Ishikawa (cell line): ENCODE results near the gene NTM.

ENCODE experiments used
- CEBPB ChIP-seq: IDR thresholded peaks from 2 replicates; pipeline ENCODE4 v1.6.1; 2012
- CREB1 ChIP-seq: IDR thresholded peaks from 2 replicates; pipeline ENCODE4 v1.6.1; 2012; ENCODE audit warnings: low read depth
- EGR1 ChIP-seq: IDR thresholded peaks from 2 replicates; pipeline ENCODE4 v1.6.1; 2012
- EP300 ChIP-seq: IDR thresholded peaks from 2 replicates; pipeline ENCODE4 v1.6.1; 2012; ENCODE audit warnings: borderline replicate concordance
- FOXM1 ChIP-seq: IDR thresholded peaks from 2 replicates; pipeline ENCODE4 v1.6.1; 2012; ENCODE audit warnings: low read depth, borderline replicate concordance
- MAX ChIP-seq: IDR thresholded peaks from 2 replicates; pipeline ENCODE4 v1.6.1; 2012
- NFIC ChIP-seq: IDR thresholded peaks from 2 replicates; pipeline ENCODE4 v1.6.1; 2012
- RAD21 ChIP-seq: IDR thresholded peaks from 2 replicates; pipeline ENCODE4 v1.6.1; 2012; ENCODE audit warnings: low read depth
- REST ChIP-seq: IDR thresholded peaks from 2 replicates; pipeline ENCODE4 v1.6.1; 2012; ENCODE audit warnings: low read depth, mild to moderate bottlenecking
- TAF1 ChIP-seq: IDR thresholded peaks from 2 replicates; pipeline ENCODE4 v1.6.1; 2012; ENCODE audit warnings: low read depth, mild to moderate bottlenecking
- TCF12 ChIP-seq: IDR thresholded peaks from 2 replicates; pipeline ENCODE4 v1.6.1; 2012; ENCODE audit warnings: low read depth
- TEAD4 ChIP-seq: IDR thresholded peaks from 2 replicates; pipeline ENCODE4 v1.6.1; 2012
- USF1 ChIP-seq: IDR thresholded peaks from 2 replicates; pipeline ENCODE4 v1.6.1; 2012
- YY1 ChIP-seq: IDR thresholded peaks from 2 replicates; pipeline ENCODE4 v1.6.1; 2012; ENCODE audit warnings: low read depth
- ZBTB7A ChIP-seq: IDR thresholded peaks from 2 replicates; pipeline ENCODE4 v1.6.1; 2012; ENCODE audit warnings: low read depth

NTM gene

GRCh38 chr11:132137289-132137980 is 767.0 kb downstream of the NTM start:
- TF ChIP-seq MAX (no peak), EGR1 (no peak), USF1 (no peak), RAD21 (no peak), REST (no peak), CREB1 (no peak), NFIC (no peak), TEAD4 (no peak), CEBPB (no peak), EP300 (no peak), FOXM1 (no peak), TAF1 (no peak), YY1 (no peak), TCF12 (no peak), ZBTB7A (no peak)

- TF ChIP-seq TEAD4 = no peak
Measured at GRCh38 chr11:132137981-132138313, 767.5 kb downstream of the NTM start.

GRCh38 chr11:132139181-132139580 is 768.8 kb downstream of the NTM start:
- TF ChIP-seq USF1 (no peak), TAF1 (no peak), EGR1 (no peak), MAX (no peak), REST (no peak), NFIC (no peak), EP300 (no peak), RAD21 (no peak), TEAD4 (no peak), YY1 (no peak), CREB1 (no peak), FOXM1 (no peak), TCF12 (no peak), CEBPB (no peak), ZBTB7A (no peak)

GRCh38 chr11:132140056-132140455 is 769.6 kb downstream of the NTM start:
- TF ChIP-seq USF1 (no peak), RAD21 (no peak), TCF12 (no peak), FOXM1 (no peak), TAF1 (no peak), YY1 (no peak), EP300 (no peak), REST (no peak), EGR1 (no peak), MAX (no peak), TEAD4 (no peak), CEBPB (no peak), ZBTB7A (no peak), NFIC (no peak), CREB1 (no peak)
